ENCODE measurements around the gene SGMS1. TPM values are rescaled to one million over a fixed set of nuclear protein-coding genes. Genes with fewer than 3 reads are reported as not detected.

The SGMS1 gene
- total and polyA plus RNA-seq, 7 donors = 3.5 to 81.3 (median 55.7) TPM

GRCh38 chr10:50567384-50567783 is 56.4 kb downstream of the SGMS1 start:
- no peaks in the 10 kb centered on the region for H3K27me3 ChIP-seq
- TF ChIP-seq CTCF (IDR thresholded peaks at IDR 0.05) (no peak), POLR2AphosphoS5 (IDR thresholded peaks at IDR 0.05) (no peak), EP300 (IDR thresholded peaks at IDR 0.05) (no peak)
- WGBS, 2 donors = 30 to 48% methylated on average over 3 of the region's 3 CpGs
- intact Hi-C loops (cut with DNase I) = no loop called here
- no peak for DNase-seq
- no peaks in the 10 kb centered on the region for H3K9me3 ChIP-seq
- peaks cover 0 to 8% (median 3%) of the 10 kb centered on the region in 4 donors for H3K4me1 ChIP-seq
- no peaks in the 10 kb centered on the region for H3K36me3 ChIP-seq
- H3K27ac ChIP-seq = no peak overlapping the region
- no peak overlapping the region for H3K4me3 ChIP-seq

GRCh38 chr10:50566150-50566549 is 57.6 kb downstream of the SGMS1 start:
- intact Hi-C loops (cut with DNase I) = no loop called here
- no peak for TF ChIP-seq EP300 (IDR thresholded peaks at IDR 0.05)
- TF ChIP-seq POLR2A (IDR thresholded peaks at IDR 0.05) = no peak
- no peak for TF ChIP-seq POLR2AphosphoS5 (IDR thresholded peaks at IDR 0.05)
- no peak for TF ChIP-seq CTCF (IDR thresholded peaks at IDR 0.05)
- H3K36me3 ChIP-seq = no peaks in the 10 kb centered on the region
- H3K27me3 ChIP-seq = no peaks in the 10 kb centered on the region
- no peak overlapping the region for H3K4me3 ChIP-seq
- 0 to 88% methylated on average over 1 of the region's 1 CpG for WGBS, 2 donors
- H3K4me1 ChIP-seq = peaks cover 0 to 20% (median 8%) of the 10 kb centered on the region in 4 donors
- H3K27ac ChIP-seq = no peak overlapping the region
- DNase-seq = no peak
- no peaks in the 10 kb centered on the region for H3K9me3 ChIP-seq

GRCh38 chr10:50565301-50566083 is 58.3 kb downstream of the SGMS1 start:
- intact Hi-C loops (cut with DNase I) = no loop called here
- no peak for DNase-seq
- WGBS, 2 donors = 94 to 97% methylated on average over 9 of the region's 9 CpGs
- no peaks in the 10 kb centered on the region for H3K36me3 ChIP-seq
- H3K4me3 ChIP-seq = no peak overlapping the region
- no peaks in the 10 kb centered on the region for H3K27me3 ChIP-seq
- H3K9me3 ChIP-seq = no peaks in the 10 kb centered on the region
- TF ChIP-seq EP300 (IDR thresholded peaks at IDR 0.05) (no peak), CTCF (IDR thresholded peaks at IDR 0.05) (no peak), POLR2A (IDR thresholded peaks at IDR 0.05) (no peak), POLR2AphosphoS5 (IDR thresholded peaks at IDR 0.05) (no peak)
- peaks cover 0 to 27% (median 14%) of the 10 kb centered on the region in 4 donors for H3K4me1 ChIP-seq
- no peak overlapping the region for H3K27ac ChIP-seq

DNA sequence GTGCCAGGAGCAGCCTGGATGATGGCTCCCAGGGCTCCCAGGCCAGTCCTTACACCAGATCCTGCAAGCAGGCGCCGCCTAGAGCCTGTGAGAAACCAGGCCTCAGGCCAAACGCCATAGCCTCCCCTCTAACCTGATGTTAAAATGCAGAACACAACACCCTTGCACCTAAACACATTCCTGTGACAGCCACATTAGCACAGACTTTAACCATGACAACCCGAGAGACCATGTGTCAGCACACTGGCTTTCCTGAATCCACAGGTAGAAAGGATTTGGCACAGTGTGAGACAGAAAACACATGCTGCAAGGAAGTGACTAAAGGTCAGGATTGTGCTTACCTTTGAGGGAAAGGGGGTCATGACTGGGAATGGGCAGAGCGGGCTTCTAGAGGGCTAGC is 59.9 kb downstream of the SGMS1 start:
- no peak overlapping the region for H3K4me3 ChIP-seq
- H3K27ac ChIP-seq = no peak overlapping the region
- intact Hi-C loops (cut with DNase I) = loop anchor here (5.0 kb wide), 1 partner anchor 38 kb away; no protein-coding TSS in a partner anchor
- H3K4me1 ChIP-seq = peaks cover 0 to 36% (median 15%) of the 10 kb centered on the region in 4 donors
- H3K27me3 ChIP-seq = no peaks in the 10 kb centered on the region
- no peaks in the 10 kb centered on the region for H3K9me3 ChIP-seq
- TF ChIP-seq POLR2AphosphoS5 (IDR thresholded peaks at IDR 0.05) = peak in 1 of 4 donors; percentile 12
- TF ChIP-seq POLR2A (IDR thresholded peaks at IDR 0.05) = no peak
- H3K36me3 ChIP-seq = no peaks in the 10 kb centered on the region
- DNase-seq = no peak
- WGBS, 2 donors = 57 to 76% methylated on average over 5 of the region's 5 CpGs

- Histone ChIP-seq H3K27me3 (no peaks in the 10 kb centered on the region), H3K9me3 (no peaks in the 10 kb centered on the region), H3K27ac (peak overlapping the region; percentile 0 to 76 (median 54)), H3K4me1 (peaks cover 0 to 57% (median 30%) of the 10 kb centered on the region in 4 donors), H3K4me3 (no peak overlapping the region), H3K36me3 (no peaks in the 10 kb centered on the region)
- intact Hi-C loops (cut with DNase I) = loop anchor here (5.0 kb wide), 1 partner anchor 40 kb away; no protein-coding TSS in a partner anchor
- DNase-seq = no peak
- TF ChIP-seq CTCF (IDR thresholded peaks at IDR 0.05) = peak; percentile 17 to 50 (median 44)
- no peak for TF ChIP-seq POLR2AphosphoS5 (IDR thresholded peaks at IDR 0.05)
- no peak for TF ChIP-seq EP300 (IDR thresholded peaks at IDR 0.05)
- WGBS, 2 donors = 50 to 76% methylated on average over 2 of the region's 2 CpGs
Measured at GRCh38 chr10:50561816-50562215, 61.9 kb downstream of the SGMS1 start.
